UCSD-AML1 (cell line): ENCODE results near the gene FAM117B.
A peak's percentile ranks its signal among the peaks of the same experiment; 100 is the strongest.

Source experiments
- DNase-seq: peaks from one replicate; lab custom pipeline; 2025; ENCODE audit not compliant: unreplicated experiment; lab: John Stamatoyannopoulos, UW

Gene FAM117B

GRCh38 chr2:202634556-202635427, at the start of gene FAM117B:
Gene FAM117B, plus strand, starts transcription at chr2:202634969. Its CDS starts 219 bp downstream, at chr2:202635188.
- peak; percentile 98 for DNase-seq

DNA sequence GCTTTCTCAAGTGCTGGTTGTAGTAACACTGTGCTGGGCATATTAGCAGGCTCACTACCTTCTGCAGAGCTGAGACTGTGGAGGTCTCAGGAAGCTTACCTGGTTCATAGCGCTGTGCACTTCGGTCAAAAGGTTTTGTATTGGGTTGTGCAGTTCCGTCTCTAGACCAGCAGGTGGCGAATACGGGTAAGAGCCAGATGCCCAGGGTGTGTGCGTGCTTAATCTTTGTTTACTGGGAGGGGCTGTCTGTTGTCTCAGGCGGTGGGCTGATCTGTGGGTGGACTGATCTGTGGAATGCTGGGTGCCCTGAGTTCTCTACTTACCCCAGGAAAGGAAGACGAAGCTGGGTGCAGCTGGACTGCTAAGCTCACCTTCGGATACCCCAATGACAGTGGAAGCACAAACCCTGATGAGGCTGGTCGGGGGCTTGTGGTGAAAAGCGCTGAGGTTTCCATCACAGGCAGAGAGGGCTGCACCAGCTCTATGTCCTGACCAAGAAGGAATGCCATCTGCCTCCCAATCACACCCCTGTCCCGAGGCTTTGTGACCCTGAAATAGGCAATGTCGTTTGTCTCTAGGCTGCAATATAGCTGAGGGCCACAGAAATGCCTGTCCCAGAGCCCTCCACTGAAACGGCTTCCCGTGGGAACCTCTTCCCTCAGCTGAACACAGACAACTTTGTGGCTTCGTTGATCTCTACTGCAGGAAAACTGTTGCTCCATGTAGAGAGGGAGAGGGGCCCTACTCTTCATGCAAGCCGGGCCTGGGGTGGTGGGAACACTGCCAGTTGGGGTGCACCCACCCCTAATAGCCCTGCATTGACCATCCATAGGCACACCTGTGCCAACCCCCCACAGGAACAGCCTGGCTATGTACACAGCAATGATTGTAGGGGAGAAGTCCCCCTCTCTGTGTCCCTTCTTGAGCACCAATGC, 45.9 kb upstream of the FAM117B start:
- peak; percentile 46 for DNase-seq

DNA sequence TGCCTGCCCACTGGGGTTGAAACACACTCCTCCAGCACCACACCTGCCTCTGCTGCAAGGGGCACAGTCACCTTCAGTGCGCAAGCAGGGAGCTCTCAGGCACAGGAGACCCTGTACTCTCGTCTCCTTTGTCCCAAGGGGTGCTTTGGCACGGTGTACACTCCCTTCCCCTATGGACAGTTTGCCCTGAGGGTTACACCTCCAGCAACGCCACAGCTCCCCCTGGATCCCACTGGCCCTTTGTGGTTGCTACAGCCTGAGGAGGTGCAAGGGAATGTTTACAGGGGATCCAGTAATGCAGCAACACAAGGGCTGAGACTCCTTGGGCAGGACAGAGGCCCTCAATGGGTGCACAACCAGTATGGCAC, 45.2 kb upstream of the FAM117B start:
- DNase-seq: no peak

DNA sequence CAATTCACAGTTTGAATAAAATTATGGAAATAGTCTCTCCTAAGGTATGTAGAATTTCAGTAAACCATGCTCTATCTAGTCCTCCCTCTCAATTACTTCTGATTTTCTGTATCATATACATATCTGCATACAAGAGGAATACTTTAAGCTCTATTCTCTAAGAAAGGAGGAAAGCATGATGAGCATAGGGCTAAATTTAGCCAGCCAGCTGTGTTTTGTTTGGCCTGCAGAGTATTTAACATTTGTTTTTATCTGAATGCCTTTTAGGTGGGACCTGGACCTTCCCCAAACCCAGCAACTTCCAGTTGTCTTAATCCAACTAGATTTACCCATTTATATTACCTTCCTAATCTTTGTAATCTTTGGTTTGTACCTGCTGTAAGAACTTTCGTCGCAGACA, 42.2 kb upstream of the FAM117B start:
- DNase-seq: no peak

- DNase-seq: no peak
These were observed 35.7 kb upstream of the FAM117B start for GRCh38 chr2:202599105-202599504.

DNA sequence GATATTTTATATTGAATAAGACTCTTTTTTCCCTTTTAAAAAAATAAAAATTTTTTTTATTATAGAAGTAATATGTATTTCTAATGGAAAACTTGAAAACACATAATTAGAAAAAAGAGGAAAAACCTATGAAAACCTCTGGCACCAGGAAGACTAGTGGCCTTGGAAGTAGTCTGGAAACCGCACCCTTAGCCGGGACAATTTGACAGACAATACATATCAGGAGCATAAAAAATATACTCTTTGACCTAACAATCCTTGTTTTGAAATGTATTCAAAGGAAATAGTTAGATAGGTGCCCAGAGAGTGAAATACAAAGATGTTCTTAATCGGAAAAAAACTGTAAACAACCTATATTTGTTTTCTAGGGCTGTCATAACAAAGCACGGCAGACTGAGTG, 34.9 kb upstream of the FAM117B start:
- no peak for DNase-seq

GRCh38 chr2:202604699-202605098, 30.1 kb upstream of the FAM117B start:
- DNase-seq: no peak

DNA sequence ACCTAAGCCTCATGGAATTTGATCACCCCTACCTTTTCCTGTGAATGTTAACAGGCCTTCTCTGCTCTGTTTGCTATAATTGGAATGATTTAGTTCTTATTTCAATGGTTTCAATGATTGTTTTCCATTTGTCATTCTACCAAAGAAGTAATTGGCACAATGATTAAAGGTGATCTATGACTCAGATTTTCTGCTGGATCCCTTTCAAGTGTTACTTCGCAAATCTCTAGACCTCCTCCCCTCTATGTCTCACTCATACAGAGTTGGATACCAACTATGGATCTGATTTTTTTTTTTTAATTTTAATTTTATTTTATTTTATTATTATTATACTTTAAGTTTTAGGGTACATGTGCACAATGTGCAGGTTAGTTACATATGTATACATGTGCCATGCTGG, 29.6 kb upstream of the FAM117B start:
- no peak for DNase-seq

GRCh38 chr2:202608142-202608852, 26.5 kb upstream of the FAM117B start:
- DNase-seq: no peak

DNA sequence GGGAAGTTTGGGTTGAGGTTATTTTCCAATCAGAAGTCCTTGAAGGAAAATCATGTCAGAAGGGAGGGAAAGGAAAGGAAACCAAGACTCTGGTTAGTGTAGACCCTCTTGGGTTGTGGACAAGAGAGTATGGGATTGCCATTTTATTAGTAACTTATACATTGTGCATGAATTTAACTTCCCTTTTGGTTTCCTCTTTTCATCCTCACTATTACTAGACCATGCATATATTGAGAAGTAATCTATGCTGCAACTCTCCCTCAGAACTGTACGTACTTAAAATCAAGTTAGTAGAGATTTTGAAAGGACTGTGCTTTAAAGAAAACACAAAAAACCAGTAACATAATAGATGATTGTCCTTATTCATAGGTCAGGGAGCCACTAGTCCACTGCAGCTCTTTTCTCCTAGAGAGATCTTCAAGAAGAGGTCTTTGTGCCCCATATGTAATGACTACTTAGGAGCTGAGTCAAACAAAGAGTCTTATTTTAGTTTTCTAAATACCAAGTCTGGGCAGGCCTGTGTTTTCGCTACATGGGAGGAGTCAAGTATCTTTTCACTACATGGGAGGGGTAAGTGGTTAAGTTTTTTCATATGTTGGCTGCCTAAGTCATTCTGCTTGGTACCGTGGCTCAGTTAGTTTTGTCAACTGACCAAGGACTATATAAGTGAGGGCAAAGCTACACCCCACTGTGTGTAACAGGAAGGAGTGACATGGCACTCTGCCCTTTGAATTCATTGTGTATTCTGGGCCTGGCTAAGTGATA, 25.2 kb upstream of the FAM117B start:
- no peak for DNase-seq

GRCh38 chr2:202610380-202610779, 24.4 kb upstream of the FAM117B start:
- DNase-seq: no peak

GRCh38 chr2:202612145-202612544, 22.6 kb upstream of the FAM117B start:
- DNase-seq: no peak

DNA sequence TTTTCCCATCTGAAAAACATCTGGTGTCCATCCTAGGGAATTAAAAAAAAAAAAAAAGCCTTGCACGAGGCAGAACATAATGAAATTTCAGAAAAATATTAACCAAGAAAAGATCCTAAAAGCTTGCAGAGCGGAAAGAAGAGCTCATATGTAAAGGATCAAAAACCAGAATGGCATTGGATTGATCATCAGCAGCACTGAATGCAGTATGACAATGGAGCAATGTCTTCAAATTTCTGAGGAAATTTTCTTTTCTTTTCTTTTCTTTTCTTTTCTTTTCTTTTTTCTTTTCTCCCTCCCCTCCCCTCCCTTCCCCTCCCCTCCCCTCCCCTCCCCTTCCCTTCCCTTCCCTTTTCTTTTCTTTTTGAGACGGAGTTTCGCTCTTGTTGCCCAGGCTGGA, 21.3 kb upstream of the FAM117B start:
- no peak for DNase-seq

DNA sequence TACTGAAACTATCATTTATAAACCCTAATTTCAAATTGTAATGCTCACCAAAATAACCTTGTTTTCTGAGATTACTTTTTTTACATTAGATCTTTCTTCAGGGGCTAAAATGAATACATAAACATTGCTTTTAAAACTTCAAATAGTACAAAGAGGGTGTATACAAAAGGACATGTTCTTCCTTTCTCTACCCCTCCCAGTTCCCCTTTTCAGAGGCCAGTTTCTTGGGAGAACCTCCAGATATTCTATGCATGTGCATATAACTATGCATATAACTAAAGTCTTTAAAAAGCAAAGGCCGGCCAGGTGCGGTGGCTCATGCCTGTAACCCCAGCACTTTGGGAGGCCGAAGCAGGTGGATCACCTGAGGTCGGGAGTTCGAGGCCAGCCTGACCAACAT, 10.6 kb upstream of the FAM117B start:
- no peak for DNase-seq

DNA sequence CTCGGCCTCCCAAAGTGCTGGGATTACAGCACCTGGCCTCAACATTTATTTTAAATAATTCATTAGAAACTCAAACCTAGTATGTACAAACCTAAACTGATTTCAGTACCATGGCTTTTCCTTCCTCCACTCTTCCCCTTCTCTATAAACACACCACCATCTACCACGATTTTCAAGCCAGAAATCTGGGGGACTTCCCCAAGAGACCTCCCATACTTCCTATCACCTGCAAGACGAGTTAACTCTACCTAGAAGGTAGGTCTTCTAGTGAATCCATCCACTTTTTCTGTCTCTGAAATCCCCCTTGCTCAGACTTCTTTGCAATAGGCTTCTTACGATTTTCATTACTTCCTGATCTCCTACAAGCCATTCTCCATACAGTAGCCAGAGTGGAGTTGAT, 7.7 kb upstream of the FAM117B start:
- no peak for DNase-seq

DNA sequence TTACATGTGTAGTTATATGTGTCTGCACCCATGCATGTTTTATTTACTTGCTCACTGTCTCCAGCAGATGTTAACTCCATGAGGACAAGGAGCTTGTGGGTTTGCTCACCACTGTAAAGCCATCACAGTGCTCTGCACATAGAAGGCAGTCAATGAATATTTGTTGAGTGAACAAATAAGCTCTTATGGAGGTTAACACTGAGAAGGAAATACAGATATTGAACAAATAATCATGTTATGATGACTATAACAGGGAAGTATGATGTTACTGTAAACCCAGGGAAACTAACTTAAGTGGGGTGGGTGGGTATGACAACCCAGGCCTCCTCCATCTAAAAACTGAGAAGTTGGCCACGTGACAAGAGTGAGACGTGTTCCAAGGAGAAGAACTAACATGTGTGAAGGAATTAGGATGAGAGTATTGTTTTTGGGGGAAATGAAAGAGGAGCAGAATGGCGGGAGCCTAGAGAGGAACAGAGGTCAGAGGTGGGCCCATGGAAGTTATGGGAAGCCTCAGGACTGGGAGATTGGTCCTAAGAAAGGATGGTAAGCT, 6.0 kb upstream of the FAM117B start:
- DNase-seq: no peak

- no peak for DNase-seq
These were observed 2.0 kb upstream of the FAM117B start for GRCh38 chr2:202632682-202633290.

- DNase-seq: no peak
These were observed 1.3 kb upstream of the FAM117B start for GRCh38 chr2:202633470-202633869.

DNA sequence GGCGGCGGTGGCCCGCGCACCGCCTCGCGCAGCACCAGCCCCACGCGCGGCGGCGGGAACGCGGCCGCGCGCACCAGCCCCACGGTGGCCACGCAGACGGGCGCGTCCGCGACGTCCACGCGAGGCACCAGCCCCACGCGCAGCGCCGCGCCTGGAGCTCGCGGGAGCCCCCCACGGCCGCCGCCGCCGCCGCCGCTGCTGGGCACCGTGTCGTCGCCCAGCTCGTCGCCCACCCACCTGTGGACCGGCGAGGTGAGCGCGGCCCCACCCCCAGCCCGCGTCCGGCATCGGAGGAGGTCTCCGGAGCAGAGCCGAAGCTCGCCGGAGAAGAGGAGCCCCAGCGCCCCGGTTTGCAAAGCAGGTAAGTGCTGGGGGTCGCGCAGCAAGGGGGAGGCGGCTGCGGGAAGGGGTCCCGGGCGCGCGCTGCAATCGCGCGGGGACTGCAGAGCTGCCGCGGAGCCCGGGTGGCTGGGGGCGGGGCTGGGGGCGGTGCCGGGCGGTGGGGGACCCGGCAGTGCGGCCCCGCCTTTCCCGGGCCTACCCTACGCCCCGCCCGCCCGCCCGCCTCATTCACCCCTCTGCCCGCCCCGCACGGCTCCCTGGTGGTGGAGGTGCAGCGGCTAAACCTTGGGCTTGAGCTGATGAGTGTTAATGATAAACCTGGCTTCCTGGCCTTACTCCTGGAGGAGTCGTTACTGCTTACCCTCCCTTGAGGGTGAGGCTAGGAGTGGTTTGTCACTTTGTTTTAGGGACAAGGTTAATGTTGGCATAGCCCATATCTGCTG, 851 bp downstream of the FAM117B start:
- DNase-seq: peak; percentile 81
